GM23338 (cell line): ENCODE results near the gene RLF. TPM values are rescaled to one million over a fixed set of nuclear protein-coding genes. Genes with fewer than 3 reads are reported as not detected.

Source experiments
- ATAC-seq: fragments of 200-7000 bp; cut with Tn5 transposase; 3 replicates; pipeline ENCODE4 v1.9.1; 2020
- DNase-seq: peaks from one replicate; pipeline ENCODE4 v3.0.0-alpha.2; 2015; ENCODE audit warnings: low spot score
- H2AFZ ChIP-seq: fragments of 200-600 bp; sonication (generic); 2 replicates; pipeline ENCODE4 v1.8.0; 2016; ENCODE audit warnings: antibody characterized with exemption, mild to moderate bottlenecking, moderate library complexity
- H3F3A ChIP-seq: fragments of 200-600 bp; sonication (generic); replicated peaks from 2 replicates; pipeline ENCODE4 v1.8.0; 2017; ENCODE audit warnings: antibody characterized with exemption, mixed run types, low read depth
- H3K27ac ChIP-seq: fragments of 200-600 bp; sonication (generic); 2 replicates; pipeline ENCODE4 v1.6.1; 2016; ENCODE audit warnings: low read depth
- H3K27me3 ChIP-seq: fragments of 200-600 bp; sonication (generic); 2 replicates; pipeline ENCODE4 v1.8.0; 2016; ENCODE audit warnings: mild to moderate bottlenecking, mixed run types, moderate library complexity; ENCODE audit not compliant: insufficient read depth
- H3K36me3 ChIP-seq: fragments of 200-600 bp; sonication (generic); 2 replicates; pipeline ENCODE4 v1.8.0; 2016; ENCODE audit warnings: mild to moderate bottlenecking; ENCODE audit not compliant: insufficient read depth
- H3K4me1 ChIP-seq: fragments of 200-600 bp; sonication (generic); 2 replicates; pipeline ENCODE4 v1.8.0; 2016; ENCODE audit warnings: mild to moderate bottlenecking, moderate library complexity; ENCODE audit not compliant: insufficient read depth
- H3K4me2 ChIP-seq: fragments of 200-600 bp; sonication (generic); 2 replicates; pipeline ENCODE4 v1.7.1; 2017; ENCODE audit warnings: mixed run types
- H3K4me3 ChIP-seq: fragments of 200-600 bp; sonication (generic); 2 replicates; pipeline ENCODE4 v1.6.1; 2016; ENCODE audit warnings: mixed run types
- H3K79me2 ChIP-seq: fragments of 200-600 bp; sonication (generic); replicated peaks from 2 replicates; pipeline ENCODE4 v1.8.0; 2017; ENCODE audit warnings: mild to moderate bottlenecking; ENCODE audit not compliant: insufficient read depth
- H3K9me2 ChIP-seq: fragments of 200-600 bp; sonication (generic); 2 replicates; pipeline ENCODE4 v1.8.0; 2017; ENCODE audit not compliant: insufficient read depth
- H4K20me1 ChIP-seq: fragments of 200-600 bp; sonication (generic); replicated peaks from 2 replicates; pipeline ENCODE4 v1.8.0; 2017; ENCODE audit warnings: mild to moderate bottlenecking; ENCODE audit not compliant: insufficient read depth
- H3K27ac Mint-ChIP-seq: 2 replicates; pipeline ENCODE4 v1.8.0; 2020; ENCODE audit warnings: inconsistent platforms, mild to moderate bottlenecking, moderate library complexity, mixed read lengths
- H3K27me3 Mint-ChIP-seq: 3 replicates; pipeline ENCODE4 v1.8.0; 2022; ENCODE audit warnings: low read depth, mild to moderate bottlenecking, moderate library complexity, mixed read lengths, inconsistent platforms; ENCODE audit not compliant: insufficient read depth, poor library complexity
- H3K36me3 Mint-ChIP-seq: 3 replicates; pipeline ENCODE4 v1.8.0; 2021; ENCODE audit warnings: low read depth, mild to moderate bottlenecking, inconsistent platforms, moderate library complexity, mixed read lengths
- H3K4me1 Mint-ChIP-seq: 3 replicates; pipeline ENCODE4 v1.8.0; 2020; ENCODE audit warnings: mild to moderate bottlenecking, inconsistent platforms, mixed read lengths
- H3K4me3 Mint-ChIP-seq: 3 replicates; pipeline ENCODE4 v1.8.0; 2021; ENCODE audit warnings: moderate library complexity, mild to moderate bottlenecking, inconsistent platforms, mixed read lengths
- H3K9me3 Mint-ChIP-seq: 3 replicates; pipeline ENCODE4 v1.8.0; 2020; ENCODE audit warnings: moderate library complexity, mild to moderate bottlenecking, inconsistent platforms, mixed read lengths
- CREB1 ChIP-seq: fragments of 250-450 bp; sonication (Bioruptor Pico); IDR thresholded peaks from 2 replicates; pipeline ENCODE4 v1.5.0; 2020; ENCODE audit warnings: low read depth, mild to moderate bottlenecking, moderate library complexity
- CTCF ChIP-seq, 2 experiments: fragments of 200-600 bp in 1 of 2; sonication (generic) in 1 of 2; conservative IDR thresholded peaks; 2 replicates each; pipeline versions ENCODE4 v1.5.1 to v1.6.1; 2016 to 2017; ENCODE audit warnings: antibody characterized with exemption in 2 of 2, low read depth in 2 of 2, mild to moderate bottlenecking in 2 of 2, moderate library complexity in 1 of 2
- ETS1 ChIP-seq: IDR thresholded peaks from 2 replicates; pipeline ENCODE4 v1.6.1; 2016; ENCODE audit warnings: antibody characterized with exemption
- EZH2 ChIP-seq: fragments of 200-600 bp; sonication (generic); IDR thresholded peaks from one replicate; pipeline ENCODE4 v1.8.0; 2017; ENCODE audit warnings: antibody characterized with exemption, mild to moderate bottlenecking, low read depth; ENCODE audit not compliant: unreplicated experiment
- EZH2phosphoT487 ChIP-seq: fragments of 200-600 bp; sonication (generic); IDR thresholded peaks from one replicate; pipeline ENCODE4 v1.8.1; 2018; ENCODE audit warnings: antibody characterized with exemption; ENCODE audit not compliant: unreplicated experiment
- JUNB ChIP-seq: IDR thresholded peaks from one replicate; pipeline ENCODE4 v1.6.1; 2016; ENCODE audit warnings: antibody characterized with exemption; ENCODE audit not compliant: unreplicated experiment
- NANOG ChIP-seq: IDR thresholded peaks from 2 replicates; pipeline ENCODE4 v1.6.1; 2016; ENCODE audit warnings: antibody characterized with exemption, borderline replicate concordance
- POLR2AphosphoS5 ChIP-seq: IDR thresholded peaks from 2 replicates; pipeline ENCODE4 v1.6.1; 2016; ENCODE audit warnings: antibody characterized with exemption, low read depth
- REST ChIP-seq: IDR thresholded peaks from one replicate; pipeline ENCODE4 v1.6.1; 2018; ENCODE audit warnings: antibody characterized with exemption; ENCODE audit not compliant: unreplicated experiment
- STAT1 ChIP-seq: IDR thresholded peaks from one replicate; pipeline ENCODE4 v1.6.1; 2016; ENCODE audit warnings: antibody characterized with exemption; ENCODE audit not compliant: unreplicated experiment
- ZNF114 ChIP-seq: fragments of 250-450 bp; sonication (Bioruptor Pico); IDR thresholded peaks from 2 replicates; pipeline ENCODE4 v1.5.0; 2020; ENCODE audit warnings: mild to moderate bottlenecking, moderate library complexity
- ZNF331 ChIP-seq: fragments of 250-450 bp; sonication (Bioruptor Pico); IDR thresholded peaks from 2 replicates; pipeline ENCODE4 v1.5.0; 2020; ENCODE audit warnings: low read depth, mild to moderate bottlenecking, moderate library complexity
- polyA plus RNA-seq: library from polyadenylated mRNA; unstranded; fragments of >200 nt; fragmentation: Nextera tagmentation; extraction: Ambion mirVana; gene quantifications from 2 replicates; pipeline ENCODE4 v1.2.1, GENCODE V29; 2016
- total RNA-seq: library from RNA; depleted of rRNA; stranded (reverse); fragments of >200 nt; shearing (Covaris generic); gene quantifications from 2 replicates; pipeline ENCODE4 v1.2.3, GENCODE V29; 2014

Gene RLF
- total and polyA plus RNA-seq, 2 experiments from 2014 or later = 6.6 to 21.1 TPM

GRCh38 chr1:40232444-40232843 is 71.3 kb downstream of the RLF start:
- H3K4me2 ChIP-seq = no peak overlapping the region
- Mint-ChIP-seq H3K9me3 (no peaks in the 10 kb centered on the region), H3K4me1 (peaks cover 4% of the 10 kb centered on the region; the same call in 2 of the 3 replicates), H3K36me3 (peaks cover 37% of the 10 kb centered on the region), H3K4me3 (no peak overlapping the region), H3K27ac (no peak overlapping the region), H3K27me3 (no peaks in the 10 kb centered on the region)
- ATAC-seq = no peak
- no peaks in the 10 kb centered on the region for H3K27me3 ChIP-seq
- no peak overlapping the region for H2AFZ ChIP-seq
- H3K4me3 ChIP-seq = no peak overlapping the region
- no peak for DNase-seq
- no peaks in the 10 kb centered on the region for H3K9me2 ChIP-seq
- peaks cover 13% of the 10 kb centered on the region for H4K20me1 ChIP-seq
- H3K36me3 ChIP-seq = peaks cover 27% of the 10 kb centered on the region; the same call in 1 of the 2 replicates
- no peak for TF ChIP-seq EZH2
- no peak for TF ChIP-seq CREB1 (CRISPR knock-in tag)
- no peak for TF ChIP-seq CTCF (conservative IDR thresholded peaks at IDR 0.05; ENCODE audit: low read depth in 2 of 2)
- TF ChIP-seq ETS1 = no peak
- TF ChIP-seq REST = no peak
- no peak for TF ChIP-seq ZNF331
- TF ChIP-seq POLR2AphosphoS5 = no peak
- TF ChIP-seq NANOG = no peak
- TF ChIP-seq JUNB = no peak
- TF ChIP-seq EZH2phosphoT487 = no peak
- TF ChIP-seq ZNF114 = no peak
- no peak for TF ChIP-seq STAT1
- H3F3A ChIP-seq = no peaks in the 10 kb centered on the region
- no peaks in the 10 kb centered on the region for H3K4me1 ChIP-seq
- H3K27ac ChIP-seq = no peak overlapping the region
- no peaks in the 10 kb centered on the region for H3K79me2 ChIP-seq
